Measurements from ENCODE around the gene RNFT2. TPM values are rescaled to one million over a fixed set of nuclear protein-coding genes. Genes with fewer than 3 reads are reported as not detected.

RNFT2 gene
- polyA plus RNA-seq, 1 donor (not counting 4 experiments of a cell fraction or from before 2014, with no cell fraction given) = 0.96 TPM

GRCh38 chr12:116689979-116690744 lies 48.0 kb upstream of the RNFT2 start:
- no peaks in the 10 kb centered on the region for H4K20me1 ChIP-seq (ENCODE audit: control insufficient read depth, extremely low read depth, insufficient read depth, low read length)
- no peaks in the 10 kb centered on the region for H3K36me3 ChIP-seq (ENCODE audit: control insufficient read depth in 2 of 2, extremely low read depth in 1 of 2, insufficient read depth in 2 of 2, low read length in 2 of 2)
- H3K9ac ChIP-seq (ENCODE audit: control insufficient read depth, extremely low read depth, insufficient read depth, low read length) = no peak overlapping the region
- dilution Hi-C loops (cut with MboI; ENCODE audit: extremely low pct_ligation_motif_present, low sequenced_read_pairs) = no loop called here
- H3K27ac ChIP-seq (ENCODE audit: control insufficient read depth, insufficient read depth, low read length) = no peak overlapping the region
- peaks cover 28% of the 10 kb centered on the region for H3K27me3 ChIP-seq (ENCODE audit: control insufficient read depth, extremely low read depth, insufficient read depth, low read length)
- no peak overlapping the region for H3K4me3 ChIP-seq (ENCODE audit: control insufficient read depth in 2 of 3, extremely low read depth in 1 of 3, insufficient read depth in 2 of 3, low read depth in 1 of 3, low read length in 3 of 3)
- no peak overlapping the region for H3K4me2 ChIP-seq (ENCODE audit: control insufficient read depth, extremely low read depth, insufficient read depth, low read depth, low read length)
- TF ChIP-seq CTCF (optimal IDR thresholded peaks at IDR 0.05 in 1 of 3, IDR thresholded peaks at IDR 0.05 in 1 of 3, conservative IDR thresholded peaks at IDR 0.05 in 1 of 3; ENCODE audit: extremely low read depth in 1 of 3, insufficient read depth in 2 of 3, low read length in 3 of 3) = no peak
- no peak for TF ChIP-seq EZH2 (IDR thresholded peaks at IDR 0.05; ENCODE audit: low read length)
- no peaks in the 10 kb centered on the region for H3K9me3 ChIP-seq (ENCODE audit: control insufficient read depth, low read depth, low read length)
- no peaks in the 10 kb centered on the region for H3K79me2 ChIP-seq (ENCODE audit: control insufficient read depth, insufficient read depth, low read length)
- DNase-seq (ENCODE audit: low read depth, low spot score) (no peak), FAIRE-seq (no peak)
- H3K4me1 ChIP-seq (ENCODE audit: control insufficient read depth, extremely low read depth, insufficient read depth, low read length) = peaks cover 6% of the 10 kb centered on the region
- H2AFZ ChIP-seq (ENCODE audit: control insufficient read depth, low read length) = no peak overlapping the region
- no peaks in the 10 kb centered on the region for H3K9me1 ChIP-seq (ENCODE audit: control insufficient read depth, extremely low read depth, insufficient read depth, low read length)

- FAIRE-seq = no peak
- dilution Hi-C loops (cut with MboI; ENCODE audit: extremely low pct_ligation_motif_present, low sequenced_read_pairs) = no loop called here
- H4K20me1 ChIP-seq (ENCODE audit: control insufficient read depth, extremely low read depth, insufficient read depth, low read length) = no peaks in the 10 kb centered on the region
These were observed 46.9 kb upstream of the RNFT2 start for GRCh38 chr12:116691205-116691604.

More at GRCh38 chr12:116691205-116691604, 46.9 kb upstream of the RNFT2 start:
- no peak overlapping the region for H3K27ac ChIP-seq (ENCODE audit: control insufficient read depth, insufficient read depth, low read length)
- no peak overlapping the region for H2AFZ ChIP-seq (ENCODE audit: control insufficient read depth, low read length)
- H3K9me1 ChIP-seq (ENCODE audit: control insufficient read depth, extremely low read depth, insufficient read depth, low read length) = no peaks in the 10 kb centered on the region
- H3K4me3 ChIP-seq (ENCODE audit: control insufficient read depth in 2 of 3, extremely low read depth in 1 of 3, insufficient read depth in 2 of 3, low read depth in 1 of 3, low read length in 3 of 3) = no peak overlapping the region
- H3K27me3 ChIP-seq (ENCODE audit: control insufficient read depth, extremely low read depth, insufficient read depth, low read length) = peaks cover 34% of the 10 kb centered on the region
- DNase-seq (ENCODE audit: low read depth, low spot score) = no peak
- no peaks in the 10 kb centered on the region for H3K36me3 ChIP-seq (ENCODE audit: control insufficient read depth in 2 of 2, extremely low read depth in 1 of 2, insufficient read depth in 2 of 2, low read length in 2 of 2)
- H3K9me3 ChIP-seq (ENCODE audit: control insufficient read depth, low read depth, low read length) = no peaks in the 10 kb centered on the region
- no peak overlapping the region for H3K4me2 ChIP-seq (ENCODE audit: control insufficient read depth, extremely low read depth, insufficient read depth, low read depth, low read length)
- TF ChIP-seq EZH2 (IDR thresholded peaks at IDR 0.05; ENCODE audit: low read length) (no peak), CTCF (optimal IDR thresholded peaks at IDR 0.05 in 1 of 3, IDR thresholded peaks at IDR 0.05 in 1 of 3, conservative IDR thresholded peaks at IDR 0.05 in 1 of 3; ENCODE audit: extremely low read depth in 1 of 3, insufficient read depth in 2 of 3, low read length in 3 of 3) (no peak)
- no peaks in the 10 kb centered on the region for H3K79me2 ChIP-seq (ENCODE audit: control insufficient read depth, insufficient read depth, low read length)
- H3K4me1 ChIP-seq (ENCODE audit: control insufficient read depth, extremely low read depth, insufficient read depth, low read length) = peaks cover 6% of the 10 kb centered on the region
- H3K9ac ChIP-seq (ENCODE audit: control insufficient read depth, extremely low read depth, insufficient read depth, low read length) = no peak overlapping the region

All from keratinocyte (primary cell).